Natural killer cell treated with Interleukin-12 subunit alpha and Interleukin-12 subunit beta and Interleukin-15 and Interleukin-18, amount 100 ng/mL, for 72 hours (primary cell): ENCODE measurements around the gene CLEC20A. TPM values are rescaled to one million over a fixed set of nuclear protein-coding genes. Genes with fewer than 3 reads are reported as not detected.

Source experiments
- ATAC-seq, 2 donors: fragments of 150-1000 bp; cut with Tn5 transposase in 1 of 2; sonication (Bioruptor Pico), chemical (Tn5 transposase) in 1 of 2; 2 replicates each; pipeline ENCODE4 v1.10.0; 2021
- DNase-seq: peaks from one replicate; pipeline ENCODE4 v3.0.0; 2022; ENCODE audit warnings: low spot score
- H3K27ac Mint-ChIP-seq, 2 donors: 1 replicate in 1 of 2; 2 replicates in 1 of 2; pipeline ENCODE4 v1.8.0; 2022; ENCODE audit warnings: mixed read lengths in 2 of 2, mild to moderate bottlenecking in 1 of 2, moderate library complexity in 1 of 2
- H3K27me3 Mint-ChIP-seq, 2 donors: 1 replicate in 1 of 2; 2 replicates in 1 of 2; pipeline ENCODE4 v1.8.0; 2022; ENCODE audit warnings: mixed read lengths in 2 of 2
- H3K36me3 Mint-ChIP-seq: one replicate; pipeline ENCODE4 v1.8.0; 2022; ENCODE audit warnings: mixed read lengths
- H3K4me1 Mint-ChIP-seq, 2 donors: 1 replicate in 1 of 2; 2 replicates in 1 of 2; pipeline ENCODE4 v1.8.0; 2022; ENCODE audit warnings: low read depth in 2 of 2, mixed read lengths in 2 of 2, mild to moderate bottlenecking in 1 of 2
- H3K4me3 Mint-ChIP-seq: one replicate; pipeline ENCODE4 v1.8.0; 2022; ENCODE audit warnings: mixed read lengths
- H3K9me3 Mint-ChIP-seq: 2 replicates; pipeline ENCODE4 v1.8.0; 2022; ENCODE audit warnings: mixed read lengths
- total RNA-seq, 2 donors: library from RNA; stranded (reverse); gene quantifications; one replicate each; pipeline ENCODE4 v1.2.3, GENCODE V29; 2022

Gene CLEC20A
- total RNA-seq, 2 donors from 2014 or later: not detected

GRCh38 chr1:178464141-178464540 is 32.6 kb downstream of the CLEC20A start:
- H3K36me3 Mint-ChIP-seq: no peaks in the 10 kb centered on the region
- ATAC-seq (no peak), DNase-seq (no peak)
- H3K27me3 Mint-ChIP-seq: peaks cover 2 to 10% of the 10 kb centered on the region in 2 donors
- no peaks in the 10 kb centered on the region for H3K9me3 Mint-ChIP-seq
- no peak overlapping the region for H3K27ac Mint-ChIP-seq
- no peak overlapping the region for H3K4me3 Mint-ChIP-seq
- no peaks in the 10 kb centered on the region for H3K4me1 Mint-ChIP-seq

- no peaks in the 10 kb centered on the region for H3K4me1 Mint-ChIP-seq
Measured at GRCh38 chr1:178461701-178462100, 35.1 kb downstream of the CLEC20A start.

GRCh38 chr1:178461104-178461503 is 35.7 kb downstream of the CLEC20A start:
- H3K4me3 Mint-ChIP-seq: no peak overlapping the region
- DNase-seq (no peak), ATAC-seq (no peak)
- H3K27ac Mint-ChIP-seq: no peak overlapping the region
- no peaks in the 10 kb centered on the region for H3K4me1 Mint-ChIP-seq
- peaks cover 2 to 8% of the 10 kb centered on the region in 2 donors for H3K27me3 Mint-ChIP-seq
- no peaks in the 10 kb centered on the region for H3K36me3 Mint-ChIP-seq
- H3K9me3 Mint-ChIP-seq: no peaks in the 10 kb centered on the region

More at GRCh38 chr1:178461701-178462100, 35.1 kb downstream of the CLEC20A start:
- ATAC-seq (no peak), DNase-seq (no peak)
- no peak overlapping the region for H3K4me3 Mint-ChIP-seq
- H3K27me3 Mint-ChIP-seq: peaks cover 2 to 10% of the 10 kb centered on the region in 2 donors
- no peak overlapping the region for H3K27ac Mint-ChIP-seq
- no peaks in the 10 kb centered on the region for H3K36me3 Mint-ChIP-seq
- H3K9me3 Mint-ChIP-seq: no peaks in the 10 kb centered on the region

- Mint-ChIP-seq H3K9me3 (no peaks in the 10 kb centered on the region), H3K27ac (no peak overlapping the region), H3K4me3 (no peak overlapping the region), H3K36me3 (no peaks in the 10 kb centered on the region), H3K27me3 (no peaks in the 10 kb centered on the region), H3K4me1 (no peaks in the 10 kb centered on the region)
- no peak for DNase-seq
- ATAC-seq: peak in 1 of 2 donors; percentile 43
Measured at GRCh38 chr1:178458203-178458602, 38.6 kb downstream of the CLEC20A start.

GRCh38 chr1:178457651-178458050 is 39.1 kb downstream of the CLEC20A start:
- ATAC-seq (no peak), DNase-seq (no peak)
- no peaks in the 10 kb centered on the region for H3K36me3 Mint-ChIP-seq
- no peak overlapping the region for H3K27ac Mint-ChIP-seq
- no peaks in the 10 kb centered on the region for H3K9me3 Mint-ChIP-seq
- no peak overlapping the region for H3K4me3 Mint-ChIP-seq
- no peaks in the 10 kb centered on the region for H3K4me1 Mint-ChIP-seq
- no peaks in the 10 kb centered on the region for H3K27me3 Mint-ChIP-seq

- no peaks in the 10 kb centered on the region for H3K9me3 Mint-ChIP-seq
- no peaks in the 10 kb centered on the region for H3K27me3 Mint-ChIP-seq
- H3K4me1 Mint-ChIP-seq: no peaks in the 10 kb centered on the region
- DNase-seq: no peak
- no peak for ATAC-seq
- no peak overlapping the region for H3K27ac Mint-ChIP-seq
- H3K4me3 Mint-ChIP-seq: no peak overlapping the region
- H3K36me3 Mint-ChIP-seq: no peaks in the 10 kb centered on the region
Measured at GRCh38 chr1:178456472-178456871, 40.3 kb downstream of the CLEC20A start.

GRCh38 chr1:178452013-178452412 is 44.8 kb downstream of the CLEC20A start:
- Mint-ChIP-seq H3K9me3 (no peaks in the 10 kb centered on the region), H3K36me3 (no peaks in the 10 kb centered on the region), H3K27ac (no peak overlapping the region), H3K27me3 (peaks cover 0 to 8% of the 10 kb centered on the region in 2 donors), H3K4me3 (no peak overlapping the region), H3K4me1 (no peaks in the 10 kb centered on the region)
- ATAC-seq: no peak
- DNase-seq: no peak

- ATAC-seq: no peak
- Mint-ChIP-seq H3K36me3 (no peaks in the 10 kb centered on the region), H3K27me3 (peaks cover 0 to 8% of the 10 kb centered on the region in 2 donors), H3K4me1 (no peaks in the 10 kb centered on the region), H3K4me3 (no peak overlapping the region), H3K9me3 (no peaks in the 10 kb centered on the region), H3K27ac (no peak overlapping the region)
- DNase-seq: no peak
Measured at GRCh38 chr1:178451529-178451928, 45.2 kb downstream of the CLEC20A start.

GRCh38 chr1:178450871-178451270 is 45.9 kb downstream of the CLEC20A start:
- DNase-seq (no peak), ATAC-seq (no peak)
- Mint-ChIP-seq H3K4me3 (no peak overlapping the region), H3K9me3 (no peaks in the 10 kb centered on the region), H3K27ac (no peak overlapping the region), H3K36me3 (no peaks in the 10 kb centered on the region), H3K4me1 (no peaks in the 10 kb centered on the region), H3K27me3 (peaks cover 0 to 8% of the 10 kb centered on the region in 2 donors)

GRCh38 chr1:178442925-178443324 is 53.8 kb downstream of the CLEC20A start:
- DNase-seq (no peak), ATAC-seq (no peak)
- H3K27me3 Mint-ChIP-seq: peaks cover 1 to 9% of the 10 kb centered on the region in 2 donors
- H3K4me1 Mint-ChIP-seq: no peaks in the 10 kb centered on the region
- no peak overlapping the region for H3K4me3 Mint-ChIP-seq
- H3K27ac Mint-ChIP-seq: no peak overlapping the region
- no peaks in the 10 kb centered on the region for H3K36me3 Mint-ChIP-seq
- peaks cover 2% of the 10 kb centered on the region for H3K9me3 Mint-ChIP-seq

GRCh38 chr1:178438432-178438831 is 58.3 kb downstream of the CLEC20A start:
- DNase-seq: no peak
- Mint-ChIP-seq H3K27me3 (peaks cover 0 to 9% of the 10 kb centered on the region in 2 donors), H3K4me3 (no peak overlapping the region), H3K27ac (no peak overlapping the region), H3K9me3 (peaks cover 2% of the 10 kb centered on the region), H3K36me3 (no peaks in the 10 kb centered on the region), H3K4me1 (no peaks in the 10 kb centered on the region)
- ATAC-seq: no peak

GRCh38 chr1:178436899-178437298 is 59.9 kb downstream of the CLEC20A start:
- no peaks in the 10 kb centered on the region for H3K27me3 Mint-ChIP-seq

GRCh38 chr1:178434899-178435435 is 61.8 kb downstream of the CLEC20A start:
- DNase-seq (no peak), ATAC-seq (no peak)
- Mint-ChIP-seq H3K9me3 (no peaks in the 10 kb centered on the region), H3K4me3 (no peak overlapping the region), H3K27ac (no peak overlapping the region), H3K27me3 (peaks cover 0 to 2% of the 10 kb centered on the region in 2 donors), H3K36me3 (no peaks in the 10 kb centered on the region), H3K4me1 (no peaks in the 10 kb centered on the region)

More at GRCh38 chr1:178436899-178437298, 59.9 kb downstream of the CLEC20A start:
- no peaks in the 10 kb centered on the region for H3K36me3 Mint-ChIP-seq
- DNase-seq (no peak), ATAC-seq (no peak)
- H3K27ac Mint-ChIP-seq: no peak overlapping the region
- H3K4me3 Mint-ChIP-seq: no peak overlapping the region
- H3K4me1 Mint-ChIP-seq: no peaks in the 10 kb centered on the region
- peaks cover 2% of the 10 kb centered on the region for H3K9me3 Mint-ChIP-seq

- Mint-ChIP-seq H3K27ac (no peak overlapping the region), H3K4me1 (no peaks in the 10 kb centered on the region), H3K27me3 (peaks cover 0 to 2% of the 10 kb centered on the region in 2 donors), H3K9me3 (peaks cover 3% of the 10 kb centered on the region), H3K36me3 (no peaks in the 10 kb centered on the region), H3K4me3 (no peak overlapping the region)
- ATAC-seq: no peak
- no peak for DNase-seq
Measured at GRCh38 chr1:178434360-178434759, 62.4 kb downstream of the CLEC20A start.
